Suprapubic skin (tissue), 4 donors: ENCODE results near the gene SHE. TPM values are rescaled to one million over a fixed set of nuclear protein-coding genes. Genes with fewer than 3 reads are reported as not detected.

Source experiments
- DNase-seq, 2 donors: peaks; one replicate each; pipeline ENCODE4 v3.0.0-alpha.2; 2019; ENCODE audit warnings: low spot score in 2 of 2
- H3K27ac ChIP-seq: fragments of 200-600 bp; sonication (generic); one replicate; pipeline ENCODE4 v1.5.1; 2019
- H3K27me3 ChIP-seq: fragments of 200-600 bp; sonication (generic); one replicate; pipeline ENCODE4 v1.5.1; 2019
- H3K36me3 ChIP-seq: fragments of 200-600 bp; sonication (generic); one replicate; pipeline ENCODE4 v1.5.1; 2019
- H3K4me1 ChIP-seq: fragments of 200-600 bp; sonication (generic); one replicate; pipeline ENCODE4 v1.5.1; 2019
- H3K4me3 ChIP-seq: fragments of 200-600 bp; sonication (generic); one replicate; pipeline ENCODE4 v1.5.1; 2019; ENCODE audit warnings: mild to moderate bottlenecking
- H3K9me3 ChIP-seq: fragments of 200-600 bp; sonication (generic); one replicate; pipeline ENCODE4 v1.5.1; 2019
- EP300 ChIP-seq: sonication (generic); formaldehyde crosslinking; IDR thresholded peaks from one replicate; pipeline ENCODE4 v1.6.1; 2017; ENCODE audit warnings: antibody characterized with exemption
- POLR2A ChIP-seq, 2 donors: fragments of 450-650 bp; IDR thresholded peaks; one replicate each; pipeline ENCODE4 v1.6.1; 2017; ENCODE audit warnings: antibody characterized with exemption in 2 of 2, mild to moderate bottlenecking in 2 of 2, moderate library complexity in 2 of 2
- POLR2AphosphoS5 ChIP-seq, 3 donors: sonication (generic); formaldehyde crosslinking; IDR thresholded peaks; one replicate each; pipeline ENCODE4 v1.6.1; 2017; ENCODE audit warnings: antibody characterized with exemption in 3 of 3
- WGBS: methylation state at CpG from one replicate; pipeline ENCODE4 v1.1.5; 2018; 5-methylcytosine and 5-hydroxymethylcytosine counted together
- total RNA-seq, 4 donors: library from RNA; depleted of rRNA; stranded (reverse); fragments of >200 nt; gene quantifications; one replicate each; pipeline ENCODE4 v1.1.0, GENCODE V29; 2016
- TF ChIP-seq, protein P1 (sequence below), 2 donors: fragments of 200-600 bp in 1 of 2; fragments of 450-650 bp in 1 of 2; sonication (generic) in 1 of 2; IDR thresholded peaks; one replicate each; pipeline ENCODE4 v1.5.1; 2016 to 2019; ENCODE audit warnings: antibody characterized with exemption in 2 of 2, mild to moderate bottlenecking in 1 of 2, moderate library complexity in 1 of 2

SHE gene
- total RNA-seq, result 1 to 10 TPM; 2.0 to 7.3 (median 4.8) TPM

DNA sequence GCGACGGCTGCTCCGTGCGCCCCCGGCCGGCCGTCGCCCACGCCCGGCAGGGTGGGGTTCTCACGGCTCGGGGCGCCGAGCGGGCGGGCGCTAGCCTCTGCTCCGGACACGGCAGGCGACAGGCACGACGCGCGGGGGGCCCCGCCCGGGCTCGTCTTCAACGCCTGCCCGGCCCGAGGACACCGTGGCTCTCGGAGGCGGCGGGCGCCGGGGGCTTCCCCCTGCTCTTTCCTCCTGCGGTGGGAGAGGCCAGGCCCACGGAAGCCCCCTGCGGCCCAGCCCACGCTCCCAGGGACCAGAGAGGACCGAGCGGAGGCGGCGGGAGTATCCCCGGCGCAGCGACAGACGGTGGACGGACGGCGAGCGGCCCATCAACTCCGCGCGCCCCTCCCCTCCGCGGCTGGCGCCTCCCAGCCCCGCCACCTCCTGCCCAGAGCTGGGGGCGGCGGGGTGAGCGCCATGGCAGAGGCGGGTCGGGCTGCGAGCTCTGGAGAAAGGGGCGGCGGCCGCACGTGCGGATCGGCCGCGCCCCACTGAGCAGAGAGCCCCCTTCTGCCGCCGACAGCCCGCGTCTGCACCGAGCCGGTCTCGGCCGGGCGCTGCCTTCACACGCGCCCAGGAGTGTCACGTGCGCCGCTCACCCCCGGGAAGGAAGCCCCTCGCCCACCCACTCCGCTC, at the start of gene SHE, which contains the start of gene TDRD10:
SHE (minus strand) TSS at position 347 of the 678 bp plus-strand sequence. CDS start 386 bp downstream, outside the sequence.
TDRD10 (plus strand) TSS at position 154 of the 678 bp plus-strand sequence. CDS start 4,685 bp downstream, outside the sequence.
- DNase-seq, result peak; percentile 73 to 74
- TF ChIP-seq POLR2A (IDR thresholded peaks at IDR 0.05) (no peak), POLR2AphosphoS5 (IDR thresholded peaks at IDR 0.05) (no peak), EP300 (no peak)
- TF ChIP-seq, protein P1, sequence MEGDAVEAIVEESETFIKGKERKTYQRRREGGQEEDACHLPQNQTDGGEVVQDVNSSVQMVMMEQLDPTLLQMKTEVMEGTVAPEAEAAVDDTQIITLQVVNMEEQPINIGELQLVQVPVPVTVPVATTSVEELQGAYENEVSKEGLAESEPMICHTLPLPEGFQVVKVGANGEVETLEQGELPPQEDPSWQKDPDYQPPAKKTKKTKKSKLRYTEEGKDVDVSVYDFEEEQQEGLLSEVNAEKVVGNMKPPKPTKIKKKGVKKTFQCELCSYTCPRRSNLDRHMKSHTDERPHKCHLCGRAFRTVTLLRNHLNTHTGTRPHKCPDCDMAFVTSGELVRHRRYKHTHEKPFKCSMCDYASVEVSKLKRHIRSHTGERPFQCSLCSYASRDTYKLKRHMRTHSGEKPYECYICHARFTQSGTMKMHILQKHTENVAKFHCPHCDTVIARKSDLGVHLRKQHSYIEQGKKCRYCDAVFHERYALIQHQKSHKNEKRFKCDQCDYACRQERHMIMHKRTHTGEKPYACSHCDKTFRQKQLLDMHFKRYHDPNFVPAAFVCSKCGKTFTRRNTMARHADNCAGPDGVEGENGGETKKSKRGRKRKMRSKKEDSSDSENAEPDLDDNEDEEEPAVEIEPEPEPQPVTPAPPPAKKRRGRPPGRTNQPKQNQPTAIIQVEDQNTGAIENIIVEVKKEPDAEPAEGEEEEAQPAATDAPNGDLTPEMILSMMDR (IDR thresholded peaks at IDR 0.05), result no peak
- Histone ChIP-seq H3K27me3 (peaks cover 42% of the 10 kb centered on the region), H3K27ac (peak within 1 kb of the TSS; percentile 82), H3K4me1 (peaks cover 33% of the 10 kb centered on the region), H3K36me3 (no peaks in the 10 kb centered on the region), H3K4me3 (peak within 1 kb of the TSS; percentile 64), H3K9me3 (no peaks in the 10 kb centered on the region)
- WGBS, result 0% methylated on average over 9 of the region's 90 CpGs

DNA sequence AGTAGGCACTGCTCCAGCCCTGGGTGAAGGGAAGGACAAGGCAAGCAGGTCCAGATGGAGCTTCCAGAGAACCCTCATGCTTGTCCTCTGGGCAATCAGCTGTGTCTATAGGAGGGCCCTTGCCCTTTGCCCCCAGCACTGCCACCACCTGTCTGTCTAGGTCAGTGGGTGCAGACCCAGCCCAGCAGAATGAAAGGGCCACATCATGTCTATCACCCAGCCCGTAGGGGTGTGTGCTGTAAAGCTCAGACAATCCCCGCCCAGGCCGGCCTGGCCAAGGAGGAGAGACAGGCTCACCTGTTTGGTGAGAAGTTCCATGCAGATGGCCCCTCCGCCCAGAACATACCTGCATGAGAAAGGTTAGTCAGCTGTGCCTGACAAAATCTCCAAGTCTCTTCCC, 49.3 kb upstream of the SHE start:
- H3K4me3 ChIP-seq, result no peak overlapping the region
- H3K27me3 ChIP-seq, result no peaks in the 10 kb centered on the region
- DNase-seq, result no peak
- H3K9me3 ChIP-seq, result no peaks in the 10 kb centered on the region
- no peak overlapping the region for H3K27ac ChIP-seq
- peaks cover 74% of the 10 kb centered on the region for H3K36me3 ChIP-seq
- peaks cover 40% of the 10 kb centered on the region for H3K4me1 ChIP-seq
- TF ChIP-seq POLR2AphosphoS5 (IDR thresholded peaks at IDR 0.05), result no peak
- TF ChIP-seq, protein P1 (IDR thresholded peaks at IDR 0.05), result no peak
- TF ChIP-seq EP300, result no peak
- TF ChIP-seq POLR2A (IDR thresholded peaks at IDR 0.05), result no peak
- WGBS, result no CpG with 5 or more reads among the region's 4 CpGs

DNA sequence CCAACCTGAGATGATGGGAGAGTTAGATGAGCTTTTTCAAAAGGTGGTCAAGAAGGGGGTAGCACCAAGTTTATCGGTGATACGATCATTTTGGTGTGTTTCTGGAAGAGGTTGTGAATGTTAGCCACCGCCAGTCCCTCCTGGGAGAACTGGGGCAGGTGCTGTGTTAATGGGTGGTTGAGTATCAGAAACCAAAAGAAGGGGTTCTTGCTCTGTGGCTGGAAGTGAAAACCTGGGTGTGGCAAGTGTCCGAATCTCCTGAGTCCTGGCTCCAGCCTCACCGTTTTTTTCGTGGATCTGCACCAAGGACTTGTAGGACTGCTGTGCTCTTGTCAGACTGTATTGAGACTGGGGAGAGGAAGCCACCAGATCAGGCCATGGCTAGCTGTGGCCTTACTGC, 48.4 kb upstream of the SHE start:
- H3K27ac ChIP-seq, result no peak overlapping the region
- no peak for TF ChIP-seq EP300
- TF ChIP-seq, protein P1 (IDR thresholded peaks at IDR 0.05), result no peak
- TF ChIP-seq POLR2AphosphoS5 (IDR thresholded peaks at IDR 0.05), result no peak
- no peak for TF ChIP-seq POLR2A (IDR thresholded peaks at IDR 0.05)
- no peaks in the 10 kb centered on the region for H3K27me3 ChIP-seq
- H3K4me1 ChIP-seq, result peaks cover 35% of the 10 kb centered on the region
- H3K36me3 ChIP-seq, result peaks cover 71% of the 10 kb centered on the region
- no peak overlapping the region for H3K4me3 ChIP-seq
- H3K9me3 ChIP-seq, result no peaks in the 10 kb centered on the region
- DNase-seq, result no peak
- 69% methylated on average over 6 of the region's 6 CpGs for WGBS

DNA sequence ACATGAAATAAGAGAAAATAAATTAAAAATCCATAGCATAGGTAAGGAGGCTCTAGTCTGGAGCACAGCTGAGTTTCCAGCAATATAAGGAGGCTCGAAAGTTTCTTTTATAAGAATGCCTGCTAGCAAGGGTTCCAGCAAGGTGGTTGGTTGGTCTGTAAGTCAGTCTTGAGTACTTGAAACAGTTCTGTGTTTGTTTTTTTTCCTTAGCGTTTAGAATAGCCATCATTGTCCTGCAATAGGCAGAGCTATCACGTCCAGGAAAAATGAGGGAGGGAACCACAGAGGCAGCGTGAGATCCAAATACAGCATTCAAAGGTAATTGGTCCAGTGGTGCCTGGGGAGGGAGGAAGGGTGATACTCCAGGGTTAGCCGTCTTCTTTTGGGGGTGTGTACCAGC, 47.9 kb upstream of the SHE start:
- TF ChIP-seq, protein P1 (IDR thresholded peaks at IDR 0.05), result no peak
- no peak for TF ChIP-seq EP300
- no peak for TF ChIP-seq POLR2AphosphoS5 (IDR thresholded peaks at IDR 0.05)
- TF ChIP-seq POLR2A (IDR thresholded peaks at IDR 0.05), result no peak
- Histone ChIP-seq H3K27me3 (no peaks in the 10 kb centered on the region), H3K36me3 (peaks cover 66% of the 10 kb centered on the region), H3K9me3 (no peaks in the 10 kb centered on the region), H3K27ac (no peak overlapping the region), H3K4me1 (peaks cover 35% of the 10 kb centered on the region), H3K4me3 (no peak overlapping the region)
- WGBS, result 64% methylated on average over 5 of the region's 5 CpGs
- DNase-seq, result no peak

DNA sequence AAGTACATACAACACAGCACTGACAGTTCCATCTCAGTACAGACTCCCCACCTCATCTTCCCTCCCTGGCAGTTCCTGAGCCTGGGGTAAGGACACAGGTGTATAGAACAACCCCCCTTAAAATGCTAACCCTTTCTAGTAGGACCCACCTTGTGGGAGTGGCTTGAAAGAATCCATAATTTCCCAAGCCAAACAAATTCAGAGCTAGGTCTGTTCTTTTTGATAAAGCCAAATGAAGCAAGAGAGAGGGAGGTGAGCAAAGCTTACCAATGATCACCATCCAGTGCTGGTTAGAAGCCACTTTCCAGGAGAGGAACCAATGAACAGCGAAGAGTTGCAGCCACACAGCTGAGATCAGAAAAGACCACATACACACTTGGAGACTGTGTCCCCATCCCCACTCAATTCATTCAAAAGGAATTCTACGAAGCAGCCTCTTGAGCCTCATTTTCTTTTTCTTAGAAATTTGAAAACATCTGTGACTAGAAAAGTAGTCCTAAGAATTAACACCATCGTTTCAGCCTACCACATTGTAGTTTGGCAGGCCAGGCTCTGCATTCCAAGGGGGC, 47.1 kb upstream of the SHE start:
- DNase-seq, result no peak
- no peak overlapping the region for H3K27ac ChIP-seq
- H3K9me3 ChIP-seq, result no peaks in the 10 kb centered on the region
- 79% methylated on average over 3 of the region's 3 CpGs for WGBS
- H3K27me3 ChIP-seq, result no peaks in the 10 kb centered on the region
- TF ChIP-seq, protein P1 (IDR thresholded peaks at IDR 0.05), result no peak
- TF ChIP-seq POLR2A (IDR thresholded peaks at IDR 0.05) (no peak), EP300 (no peak), POLR2AphosphoS5 (IDR thresholded peaks at IDR 0.05) (no peak)
- no peak overlapping the region for H3K4me3 ChIP-seq
- H3K4me1 ChIP-seq, result peaks cover 35% of the 10 kb centered on the region
- H3K36me3 ChIP-seq, result peaks cover 58% of the 10 kb centered on the region
